HG03571 (cell line): ENCODE results near the gene C1QC.

Source experiments
- ATAC-seq: cut with Tn5 transposase; IDR thresholded peaks from one replicate; pipeline ENCODE4 v1.9.1; 2021; ENCODE audit not compliant: unreplicated experiment

C1QC gene

DNA sequence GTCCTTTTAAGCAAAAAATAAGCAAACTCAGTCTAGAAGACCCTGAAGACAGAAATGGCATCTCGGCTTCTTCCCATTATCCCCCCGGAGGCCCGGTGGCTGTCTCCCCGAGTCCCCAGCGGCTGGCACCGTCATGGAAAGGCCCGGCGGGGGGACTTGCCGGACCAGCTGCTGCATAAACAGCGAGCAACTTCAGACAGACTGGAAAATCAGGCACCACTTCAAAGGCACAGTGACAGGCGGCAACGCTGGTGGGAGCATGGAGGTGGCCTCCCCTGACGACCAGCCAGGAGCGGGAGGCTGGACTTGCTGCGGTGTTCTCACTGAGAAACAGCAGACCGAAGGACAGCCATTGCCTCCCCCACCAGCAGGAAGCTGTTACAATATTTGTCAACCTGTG, 25.4 kb upstream of the C1QC start:
- ATAC-seq = no peak

DNA sequence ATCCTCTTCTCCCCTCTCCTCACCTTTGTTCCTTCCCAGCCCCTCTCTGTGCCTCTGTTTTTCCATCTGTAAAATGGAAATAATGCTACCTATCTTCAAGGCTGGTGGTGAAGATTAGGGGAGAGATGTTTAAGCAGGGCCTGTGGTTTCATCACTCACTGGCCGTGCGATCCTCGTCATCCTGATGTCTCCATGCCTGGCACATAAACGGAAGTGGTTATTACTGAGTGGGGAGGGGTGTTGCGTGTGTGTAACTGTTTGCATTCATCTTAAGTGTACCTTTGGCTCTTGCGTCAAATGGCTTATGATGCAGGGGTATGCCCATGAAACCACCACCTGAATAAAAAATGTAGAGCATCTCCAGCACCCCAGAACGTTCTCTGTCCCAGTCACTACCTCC, 24.2 kb upstream of the C1QC start:
- ATAC-seq = no peak

GRCh38 chr1:22619798-22620197, 23.6 kb upstream of the C1QC start:
- ATAC-seq = no peak

GRCh38 chr1:22621761-22622160, 21.7 kb upstream of the C1QC start:
- no peak for ATAC-seq

- ATAC-seq = no peak
These were observed 18.0 kb upstream of the C1QC start for GRCh38 chr1:22625262-22625925.

- ATAC-seq = no peak
These were observed 16.9 kb upstream of the C1QC start for GRCh38 chr1:22626237-22627157.

- no peak for ATAC-seq
These were observed 16.1 kb upstream of the C1QC start for GRCh38 chr1:22627331-22627730.

DNA sequence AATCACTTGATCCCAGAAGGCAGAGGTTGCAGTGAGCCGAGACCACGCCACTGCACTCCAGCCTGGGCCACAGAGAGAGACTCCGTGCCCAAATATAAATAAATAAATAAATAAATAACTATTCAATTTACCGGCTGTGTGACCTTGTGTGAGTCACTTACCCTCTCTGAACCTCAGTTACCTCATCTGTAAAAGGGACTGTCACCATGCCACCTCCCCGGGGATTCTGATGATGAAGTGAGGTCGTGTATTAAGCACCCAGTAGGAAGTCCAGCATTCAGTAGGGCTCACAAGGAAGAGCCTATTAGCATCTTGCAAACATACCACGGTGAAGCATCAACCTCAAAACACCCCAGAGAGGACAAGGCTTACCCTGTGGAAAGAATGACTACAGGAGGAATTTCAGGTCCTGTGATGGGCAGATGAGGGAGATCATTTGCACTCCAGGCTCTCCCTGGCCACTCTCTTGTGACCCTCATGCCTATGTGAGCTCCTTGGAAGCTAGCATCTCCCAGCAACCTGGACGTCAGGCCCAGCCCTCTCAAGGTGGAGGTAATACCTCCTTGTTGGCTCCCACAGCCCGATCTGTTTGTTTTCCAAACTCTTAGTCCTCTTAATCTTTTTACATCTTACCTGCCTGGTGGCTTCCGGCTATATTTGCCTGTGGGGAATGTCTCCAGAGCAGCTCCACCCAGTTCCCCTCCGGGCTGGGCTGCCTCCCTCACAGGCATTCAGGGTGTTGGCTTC, 14.6 kb upstream of the C1QC start:
- no peak for ATAC-seq

- no peak for ATAC-seq
These were observed 13.5 kb upstream of the C1QC start for GRCh38 chr1:22629886-22630285.

GRCh38 chr1:22633697-22634463, 9.6 kb upstream of the C1QC start:
- no peak for ATAC-seq

- no peak for ATAC-seq
These were observed 8.0 kb upstream of the C1QC start for GRCh38 chr1:22635436-22635835.

DNA sequence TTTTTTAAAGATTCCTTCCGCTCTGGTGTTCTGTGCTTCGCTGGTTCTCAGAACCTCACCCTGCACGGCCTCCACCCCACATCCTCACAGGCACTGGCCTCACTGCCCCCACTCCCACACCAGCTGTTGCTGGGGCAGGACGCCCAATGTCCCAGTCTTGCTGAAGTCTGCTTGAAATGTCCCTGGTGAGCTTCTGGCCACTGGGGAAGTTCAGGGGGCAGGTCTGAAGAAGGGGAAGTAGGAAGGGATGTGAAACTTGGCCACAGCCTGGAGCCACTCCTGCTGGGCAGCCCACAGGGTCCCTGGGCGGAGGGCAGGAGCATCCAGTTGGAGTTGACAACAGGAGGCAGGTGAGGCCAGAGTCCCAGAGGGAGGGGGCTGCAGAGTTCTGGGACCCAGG, 7.1 kb upstream of the C1QC start, which contains the start of gene C1QA:
Gene C1QA, plus strand, starts transcription at position 276 of the 400 bp plus-strand sequence. CDS start 989 bp downstream, outside the sequence.
- no peak for ATAC-seq

DNA sequence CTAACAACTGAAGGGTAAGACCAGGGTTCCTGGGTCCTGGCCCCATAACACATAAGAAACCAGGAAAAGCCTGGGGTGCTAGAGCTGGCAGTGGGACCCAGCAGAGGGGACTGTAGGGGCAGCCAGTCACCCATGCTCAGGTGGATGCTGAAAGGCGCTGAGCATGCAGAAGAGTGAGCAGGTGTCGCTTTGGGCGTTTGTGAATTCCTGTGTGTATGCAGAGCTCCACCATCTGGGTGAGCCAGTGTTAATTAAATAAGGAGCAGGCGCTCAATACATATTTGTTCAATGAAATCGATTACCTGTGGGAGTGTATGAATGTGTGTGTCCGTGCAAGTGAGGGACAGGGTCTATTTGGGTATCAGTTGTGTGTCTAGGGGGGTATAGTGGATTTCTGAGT, 6.5 kb upstream of the C1QC start:
- no peak for ATAC-seq

GRCh38 chr1:22637907-22638445, 5.5 kb upstream of the C1QC start:
- ATAC-seq = no peak

- no peak for ATAC-seq
These were observed 4.8 kb upstream of the C1QC start for GRCh38 chr1:22638476-22639234.

DNA sequence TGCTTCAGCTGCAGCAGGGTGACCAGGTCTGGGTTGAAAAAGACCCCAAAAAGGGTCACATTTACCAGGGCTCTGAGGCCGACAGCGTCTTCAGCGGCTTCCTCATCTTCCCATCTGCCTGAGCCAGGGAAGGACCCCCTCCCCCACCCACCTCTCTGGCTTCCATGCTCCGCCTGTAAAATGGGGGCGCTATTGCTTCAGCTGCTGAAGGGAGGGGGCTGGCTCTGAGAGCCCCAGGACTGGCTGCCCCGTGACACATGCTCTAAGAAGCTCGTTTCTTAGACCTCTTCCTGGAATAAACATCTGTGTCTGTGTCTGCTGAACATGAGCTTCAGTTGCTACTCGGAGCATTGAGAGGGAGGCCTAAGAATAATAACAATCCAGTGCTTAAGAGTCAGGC, 4.1 kb upstream of the C1QC start:
- no peak for ATAC-seq

DNA sequence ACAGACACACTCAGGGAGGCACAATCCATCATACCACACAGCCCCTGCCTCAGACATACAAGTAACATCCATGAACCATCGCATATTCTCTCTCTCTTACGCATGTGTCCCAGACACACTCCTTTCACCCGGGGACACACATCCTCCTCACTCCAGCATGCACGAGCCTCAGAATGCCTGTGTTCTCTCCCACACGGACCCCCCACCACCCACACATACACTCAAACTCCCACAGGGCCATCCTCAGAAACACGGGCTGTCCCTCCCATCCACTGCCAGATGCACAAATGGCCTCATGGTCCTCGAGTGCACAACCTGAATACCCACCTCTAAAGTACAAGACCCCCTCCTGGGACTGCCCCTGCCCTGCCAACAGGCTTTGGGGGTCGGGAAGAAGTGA, 2.2 kb upstream of the C1QC start:
- ATAC-seq = no peak

- ATAC-seq = no peak
These were observed 1.4 kb upstream of the C1QC start for GRCh38 chr1:22641906-22642636.

- no peak for ATAC-seq
These were observed 495 bp downstream of the C1QC start for GRCh38 chr1:22643928-22644327.
